Right lobe of liver (tissue), 6 donors: Measurements from ENCODE around the gene GRK6. TPM values are rescaled to one million over a fixed set of nuclear protein-coding genes. Genes with fewer than 3 reads are reported as not detected.

Experiments used
- ATAC-seq, 4 donors: fragments of 200-7000 bp; cut with Tn5 transposase; one replicate each; pipeline ENCODE4 v1.9.1; 2020; ENCODE audit warnings: mild to moderate bottlenecking in 4 of 4, moderate library complexity in 4 of 4
- DNase-seq, 3 donors: peaks; one replicate each; pipeline ENCODE4 v3.0.0-alpha.2; 2020
- H3K27ac ChIP-seq, 3 donors: fragments of 200-600 bp; one replicate each; pipeline ENCODE4 v1.8.0; 2022
- H3K27me3 ChIP-seq, 2 donors: fragments of 200-600 bp; one replicate each; pipeline ENCODE4 v1.8.0; 2022
- H3K36me3 ChIP-seq, 4 donors: fragments of 200-600 bp; sonication (generic) in 1 of 4; one replicate each; pipeline versions ENCODE4 v1.5.1 to v1.8.0; 2017 to 2022; ENCODE audit warnings: control low read depth in 1 of 4
- H3K4me1 ChIP-seq, 4 donors: fragments of 200-600 bp; sonication (generic) in 1 of 4; one replicate each; pipeline versions ENCODE4 v1.5.1 to v1.8.0; 2017 to 2022; ENCODE audit warnings: control low read depth in 1 of 4
- H3K4me3 ChIP-seq, 3 donors: fragments of 200-600 bp; one replicate each; pipeline ENCODE4 v1.8.0; 2022
- H3K9me3 ChIP-seq, 4 donors: fragments of 200-600 bp; sonication (generic) in 1 of 4; one replicate each; pipeline versions ENCODE4 v1.5.1 to v1.8.0; 2017 to 2022; ENCODE audit warnings: control low read depth in 1 of 4
- POLR2A ChIP-seq: fragments of 450-650 bp; IDR thresholded peaks from one replicate; pipeline ENCODE4 v1.6.1; 2017; ENCODE audit warnings: antibody characterized with exemption, mild to moderate bottlenecking
- WGBS: methylation state at CpG from one replicate; pipeline ENCODE4 v1.1.6; 2018; ENCODE audit warnings: low coverage, low lambda C conversion rate; ENCODE audit not compliant: insufficient coverage; ENCODE audit errors: missing lambda C conversion rate; 5-methylcytosine and 5-hydroxymethylcytosine counted together
- intact Hi-C, 2 donors: fragments of 100-400 bp; cut with DNase I; formaldehyde crosslinking; loops; one replicate each; pipeline versions ENCODE4 v1.11.2 to v1.14.1; 2022
- total RNA-seq, 6 experiments: library from RNA; depleted of rRNA in 2 of 6; stranded (reverse); fragments of >200 nt in 2 of 6; fragmentation: NEBNext Ultra II Directional in 3 of 6; extraction: Animal tissue kit (Norgen Biotek cat#: 25700) in 3 of 6; gene quantifications; one replicate each; pipeline versions ENCODE4 v1.1.0 to v1.2.4, GENCODE V29; 2016 to 2023
- TF ChIP-seq, protein P1 (sequence below), 4 donors: fragments of 200-600 bp in 3 of 4; fragments of 450-650 bp in 1 of 4; IDR thresholded peaks; one replicate each; pipeline versions ENCODE4 v1.5.1 to v1.8.0; 2016 to 2022; ENCODE audit warnings: antibody characterized with exemption in 4 of 4, mild to moderate bottlenecking in 2 of 4
- donor health status: DM: no; HTN: yes; CAD: no.
- donor health status: DM: no; HTN: no; CAD: no.
- donor health status: DM: no; HTN: no; CAD: no.
- donor health status: DM: no; HTN: yes; CAD: no.
- donor health status: DM: no; HTN: yes; CAD: no.

The GRK6 gene
- total RNA-seq, 6 experiments from 2014 or later, result 6.1 to 10.8 (median 10.0) TPM

DNA sequence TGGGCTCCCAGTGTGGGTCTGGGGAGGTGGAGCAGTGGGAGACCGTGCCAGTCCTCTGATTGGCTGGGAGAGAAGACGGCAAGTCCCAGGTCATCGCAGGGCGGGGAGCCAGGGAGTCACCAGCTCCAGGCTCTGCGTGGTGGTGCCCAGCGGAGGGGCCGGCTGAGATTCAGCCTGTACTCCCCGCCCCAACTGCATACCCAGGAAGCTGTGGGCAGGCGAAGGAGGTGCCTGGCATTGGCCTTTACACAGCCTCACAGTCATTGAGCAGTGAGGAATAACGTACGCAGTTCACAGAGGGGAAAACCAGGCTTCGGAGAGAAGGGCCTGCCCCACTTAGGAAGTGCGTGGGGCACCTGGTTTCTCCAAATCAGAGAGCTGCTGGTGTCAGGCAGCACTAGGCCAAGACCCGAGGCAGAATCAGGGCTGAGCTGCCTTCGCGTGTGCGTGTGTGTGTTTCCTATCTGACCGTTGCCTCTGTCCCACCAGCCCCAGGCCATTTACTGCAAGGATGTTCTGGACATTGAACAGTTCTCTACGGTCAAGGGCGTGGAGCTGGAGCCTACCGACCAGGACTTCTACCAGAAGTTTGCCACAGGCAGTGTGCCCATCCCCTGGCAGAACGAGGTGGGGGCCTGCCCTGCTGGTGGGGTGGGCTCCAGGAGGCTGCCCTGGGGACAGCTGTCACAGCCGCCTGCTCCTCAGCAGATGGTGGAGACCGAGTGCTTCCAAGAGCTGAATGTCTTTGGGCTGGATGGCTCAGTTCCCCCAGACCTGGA, 13.9 kb downstream of the GRK6 start:
- WGBS, result 93% methylated on average over 5 of the region's 24 CpGs
- intact Hi-C loops, result no loop called here
- H3K27me3 ChIP-seq, result no peaks in the 10 kb centered on the region

DNA sequence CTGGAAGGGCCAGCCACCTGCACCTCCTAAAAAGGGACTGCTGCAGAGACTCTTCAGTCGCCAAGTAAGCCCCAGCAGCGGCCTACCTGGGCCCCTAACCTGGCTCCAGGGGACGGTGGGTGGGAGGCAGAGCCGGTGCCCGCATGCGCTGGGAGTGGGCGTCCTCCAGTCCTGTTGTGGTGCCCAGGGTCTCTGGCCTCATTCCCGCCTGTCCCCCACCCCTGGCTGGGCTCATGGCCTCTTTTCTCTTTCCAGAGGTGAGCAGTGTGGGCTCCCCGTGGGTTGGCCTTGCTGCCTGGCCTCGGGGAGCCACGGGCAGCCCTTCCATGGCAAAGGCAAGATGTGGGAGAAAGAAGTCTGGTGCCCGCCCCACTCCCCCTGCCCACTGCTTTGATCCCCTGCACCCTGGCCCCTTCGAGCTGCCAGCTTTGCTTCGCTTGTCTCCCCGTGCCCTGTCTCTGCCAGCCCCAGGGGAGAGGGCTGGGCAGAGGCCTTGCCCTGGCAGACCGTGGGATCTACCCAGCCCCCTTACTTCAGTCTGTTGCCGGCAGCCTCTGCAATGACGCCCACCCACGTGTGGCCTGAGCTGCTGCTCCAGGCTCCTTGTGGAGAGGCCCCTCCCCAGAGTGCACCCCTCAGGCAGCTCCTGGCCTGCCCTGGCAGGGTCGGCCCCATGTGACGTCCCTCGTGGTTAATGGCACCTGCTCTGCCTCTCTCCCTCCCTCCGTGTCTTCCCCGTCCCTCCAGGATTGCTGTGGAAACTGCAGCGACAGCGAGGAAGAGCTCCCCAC, 14.7 kb downstream of the GRK6 start:
- Histone ChIP-seq H3K27me3 (no peaks in the 10 kb centered on the region), H3K27ac (no peak overlapping the region), H3K36me3 (peaks cover 0 to 4% (median 0%) of the 10 kb centered on the region in 4 donors), H3K9me3 (no peaks in the 10 kb centered on the region), H3K4me1 (peaks cover 0 to 2% (median 0%) of the 10 kb centered on the region in 4 donors), H3K4me3 (no peak overlapping the region)
- intact Hi-C loops, result no loop called here
- TF ChIP-seq POLR2A, result no peak
- TF ChIP-seq, protein P1, sequence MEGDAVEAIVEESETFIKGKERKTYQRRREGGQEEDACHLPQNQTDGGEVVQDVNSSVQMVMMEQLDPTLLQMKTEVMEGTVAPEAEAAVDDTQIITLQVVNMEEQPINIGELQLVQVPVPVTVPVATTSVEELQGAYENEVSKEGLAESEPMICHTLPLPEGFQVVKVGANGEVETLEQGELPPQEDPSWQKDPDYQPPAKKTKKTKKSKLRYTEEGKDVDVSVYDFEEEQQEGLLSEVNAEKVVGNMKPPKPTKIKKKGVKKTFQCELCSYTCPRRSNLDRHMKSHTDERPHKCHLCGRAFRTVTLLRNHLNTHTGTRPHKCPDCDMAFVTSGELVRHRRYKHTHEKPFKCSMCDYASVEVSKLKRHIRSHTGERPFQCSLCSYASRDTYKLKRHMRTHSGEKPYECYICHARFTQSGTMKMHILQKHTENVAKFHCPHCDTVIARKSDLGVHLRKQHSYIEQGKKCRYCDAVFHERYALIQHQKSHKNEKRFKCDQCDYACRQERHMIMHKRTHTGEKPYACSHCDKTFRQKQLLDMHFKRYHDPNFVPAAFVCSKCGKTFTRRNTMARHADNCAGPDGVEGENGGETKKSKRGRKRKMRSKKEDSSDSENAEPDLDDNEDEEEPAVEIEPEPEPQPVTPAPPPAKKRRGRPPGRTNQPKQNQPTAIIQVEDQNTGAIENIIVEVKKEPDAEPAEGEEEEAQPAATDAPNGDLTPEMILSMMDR (IDR thresholded peaks at IDR 0.05), result no peak
- WGBS, result 100% methylated on average over 2 of the region's 26 CpGs
- ATAC-seq, result no peak
- DNase-seq, result peak in 1 of 3 donors; percentile 45

More for the DNA sequence above, 13.9 kb downstream of the GRK6 start:
- H3K4me3 ChIP-seq, result no peak overlapping the region
- no peaks in the 10 kb centered on the region for H3K9me3 ChIP-seq
- H3K4me1 ChIP-seq, result no peaks in the 10 kb centered on the region
- ATAC-seq (no peak), DNase-seq (peak in 1 of 3 donors; percentile 45)
- TF ChIP-seq, protein P1 (IDR thresholded peaks at IDR 0.05), result no peak
- no peak for TF ChIP-seq POLR2A
- H3K27ac ChIP-seq, result no peak overlapping the region
- H3K36me3 ChIP-seq, result peaks cover 0 to 12% (median 0%) of the 10 kb centered on the region in 4 donors

DNA sequence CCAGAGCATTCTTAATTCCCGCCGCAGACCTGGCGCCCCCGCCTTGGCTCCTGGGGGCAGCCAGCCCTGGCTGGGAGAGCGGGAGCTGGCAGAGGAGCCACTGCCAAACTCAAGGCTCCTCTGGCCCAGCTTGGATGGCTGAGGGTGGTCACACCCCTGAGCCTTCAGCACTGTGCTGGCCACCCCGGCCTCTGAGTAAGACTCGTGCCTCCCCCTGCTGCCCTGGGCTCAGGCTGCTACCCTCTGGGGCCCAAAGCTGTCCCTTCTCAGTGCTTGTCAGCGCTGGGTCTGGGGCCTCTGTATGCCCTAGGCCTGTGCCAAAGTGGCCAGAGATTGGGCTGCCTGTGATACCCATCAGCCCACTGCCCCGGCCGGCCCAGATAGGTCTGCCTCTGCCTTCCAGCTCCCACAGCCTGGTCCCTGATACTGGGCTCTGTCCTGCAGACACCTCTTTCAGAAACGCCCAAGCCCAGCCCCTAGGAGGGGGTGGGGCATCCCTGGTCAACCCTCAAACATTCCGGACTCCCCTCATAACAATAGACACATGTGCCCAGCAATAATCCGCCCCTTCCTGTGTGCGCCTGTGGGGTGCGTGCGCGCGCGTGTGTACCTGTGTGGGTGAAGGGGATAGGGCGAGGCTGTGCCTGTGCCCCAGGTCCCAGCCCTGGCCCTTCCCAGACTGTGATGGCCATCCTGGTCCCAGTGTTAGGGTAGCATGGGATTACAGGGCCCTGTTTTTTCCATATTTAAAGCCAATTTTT, 15.8 kb downstream of the GRK6 start:
- Histone ChIP-seq H3K36me3 (peaks cover 0 to 2% (median 0%) of the 10 kb centered on the region in 4 donors), H3K9me3 (no peaks in the 10 kb centered on the region)

More for the DNA sequence above, 15.8 kb downstream of the GRK6 start:
- WGBS, result 96% methylated on average over 9 of the region's 20 CpGs
- peak in 1 of 3 donors; percentile 45 for DNase-seq
- H3K4me1 ChIP-seq, result peaks cover 0 to 9% (median 0%) of the 10 kb centered on the region in 4 donors
- H3K4me3 ChIP-seq, result no peak overlapping the region
- no peak for TF ChIP-seq POLR2A
- TF ChIP-seq, protein P1 (IDR thresholded peaks at IDR 0.05), result no peak
- H3K27me3 ChIP-seq, result no peaks in the 10 kb centered on the region
- ATAC-seq, result no peak
- H3K27ac ChIP-seq, result no peak overlapping the region
- intact Hi-C loops, result no loop called here
